ENCODE results near the gene SMIM32.

- TF ChIP-seq, protein P1, sequence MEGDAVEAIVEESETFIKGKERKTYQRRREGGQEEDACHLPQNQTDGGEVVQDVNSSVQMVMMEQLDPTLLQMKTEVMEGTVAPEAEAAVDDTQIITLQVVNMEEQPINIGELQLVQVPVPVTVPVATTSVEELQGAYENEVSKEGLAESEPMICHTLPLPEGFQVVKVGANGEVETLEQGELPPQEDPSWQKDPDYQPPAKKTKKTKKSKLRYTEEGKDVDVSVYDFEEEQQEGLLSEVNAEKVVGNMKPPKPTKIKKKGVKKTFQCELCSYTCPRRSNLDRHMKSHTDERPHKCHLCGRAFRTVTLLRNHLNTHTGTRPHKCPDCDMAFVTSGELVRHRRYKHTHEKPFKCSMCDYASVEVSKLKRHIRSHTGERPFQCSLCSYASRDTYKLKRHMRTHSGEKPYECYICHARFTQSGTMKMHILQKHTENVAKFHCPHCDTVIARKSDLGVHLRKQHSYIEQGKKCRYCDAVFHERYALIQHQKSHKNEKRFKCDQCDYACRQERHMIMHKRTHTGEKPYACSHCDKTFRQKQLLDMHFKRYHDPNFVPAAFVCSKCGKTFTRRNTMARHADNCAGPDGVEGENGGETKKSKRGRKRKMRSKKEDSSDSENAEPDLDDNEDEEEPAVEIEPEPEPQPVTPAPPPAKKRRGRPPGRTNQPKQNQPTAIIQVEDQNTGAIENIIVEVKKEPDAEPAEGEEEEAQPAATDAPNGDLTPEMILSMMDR (conservative IDR thresholded peaks at IDR 0.05; ENCODE audit: low read length): no peak
- TF ChIP-seq EZH2phosphoT487 (IDR thresholded peaks at IDR 0.05; ENCODE audit: borderline replicate concordance): no peak
These were observed 13.4 kb upstream of the SMIM32 start for GRCh38 chr5:136206361-136206760.

Data from Loucy (cell line).